HG02938 (cell line): ENCODE data around the gene PQBP1.

Source experiments
- ATAC-seq: cut with Tn5 transposase; IDR thresholded peaks from one replicate; pipeline ENCODE4 v1.9.1; 2021; ENCODE audit warnings: mild to moderate bottlenecking, moderate library complexity; ENCODE audit not compliant: unreplicated experiment

Gene PQBP1

DNA sequence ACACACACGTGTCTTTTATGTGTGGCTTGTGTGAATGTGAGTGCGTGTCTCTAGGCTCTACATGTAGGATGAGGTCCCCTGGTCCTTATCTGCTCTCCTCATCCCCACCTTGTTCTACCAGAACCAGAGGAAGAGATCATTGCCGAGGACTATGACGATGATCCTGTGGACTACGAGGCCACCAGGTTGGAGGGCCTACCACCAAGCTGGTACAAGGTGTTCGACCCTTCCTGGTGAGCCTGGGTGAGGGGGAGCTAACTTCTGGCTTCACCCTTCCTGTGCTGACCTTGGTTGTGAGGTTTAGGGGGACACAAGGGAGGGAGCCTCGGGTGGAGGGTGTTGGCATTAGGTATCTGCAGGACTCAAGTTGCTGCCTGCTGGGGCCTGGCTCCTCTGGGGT lies 3.3 kb downstream of the PQBP1 start:
- ATAC-seq: no peak

DNA sequence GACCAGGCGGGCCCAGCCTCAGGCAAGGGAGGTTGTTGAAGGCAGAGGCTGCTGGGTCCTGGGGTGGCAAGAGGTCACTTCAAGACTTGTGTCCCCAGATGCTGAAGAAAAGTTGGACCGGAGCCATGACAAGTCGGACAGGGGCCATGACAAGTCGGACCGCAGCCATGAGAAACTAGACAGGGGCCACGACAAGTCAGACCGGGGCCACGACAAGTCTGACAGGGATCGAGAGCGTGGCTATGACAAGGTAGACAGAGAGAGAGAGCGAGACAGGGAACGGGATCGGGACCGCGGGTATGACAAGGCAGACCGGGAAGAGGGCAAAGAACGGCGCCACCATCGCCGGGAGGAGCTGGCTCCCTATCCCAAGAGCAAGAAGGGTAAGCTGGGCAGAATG lies 4.4 kb downstream of the PQBP1 start:
- ATAC-seq: no peak

DNA sequence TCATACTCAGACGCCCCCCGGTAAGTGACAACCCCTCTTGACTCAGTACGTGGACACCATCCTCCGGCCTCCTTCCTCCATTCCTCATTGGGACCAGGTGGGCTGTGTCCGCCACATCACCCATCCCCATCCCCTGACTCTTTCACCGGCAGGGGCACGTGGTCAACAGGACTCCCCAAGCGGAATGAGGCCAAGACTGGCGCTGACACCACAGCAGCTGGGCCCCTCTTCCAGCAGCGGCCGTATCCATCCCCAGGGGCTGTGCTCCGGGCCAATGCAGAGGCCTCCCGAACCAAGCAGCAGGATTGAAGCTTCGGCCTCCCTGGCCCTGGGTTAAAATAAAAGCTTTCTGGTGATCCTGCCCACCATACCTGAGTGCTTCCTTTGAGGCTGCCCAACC lies 5.0 kb downstream of the PQBP1 start:
- ATAC-seq: no peak

DNA sequence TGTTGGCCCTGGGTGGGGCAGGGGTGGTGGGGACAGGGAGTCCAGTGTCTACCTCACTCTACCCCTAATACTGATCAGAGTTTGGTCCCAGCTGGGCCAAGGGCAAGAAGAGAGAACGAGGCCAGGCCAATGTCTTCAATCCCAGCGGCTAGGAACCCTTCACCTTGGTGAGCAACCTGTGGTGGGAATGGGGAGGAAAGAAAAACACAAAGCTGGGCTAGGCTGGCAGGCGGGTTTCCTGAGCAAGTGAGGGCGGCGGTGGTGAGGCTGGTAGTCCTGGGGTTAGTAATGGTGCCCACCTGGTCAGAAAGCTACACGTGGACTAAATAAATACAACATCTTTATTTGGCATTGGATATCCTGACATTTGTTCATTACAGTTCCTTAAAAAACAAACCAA lies 5.6 kb downstream of the PQBP1 start:
- ATAC-seq: no peak

DNA sequence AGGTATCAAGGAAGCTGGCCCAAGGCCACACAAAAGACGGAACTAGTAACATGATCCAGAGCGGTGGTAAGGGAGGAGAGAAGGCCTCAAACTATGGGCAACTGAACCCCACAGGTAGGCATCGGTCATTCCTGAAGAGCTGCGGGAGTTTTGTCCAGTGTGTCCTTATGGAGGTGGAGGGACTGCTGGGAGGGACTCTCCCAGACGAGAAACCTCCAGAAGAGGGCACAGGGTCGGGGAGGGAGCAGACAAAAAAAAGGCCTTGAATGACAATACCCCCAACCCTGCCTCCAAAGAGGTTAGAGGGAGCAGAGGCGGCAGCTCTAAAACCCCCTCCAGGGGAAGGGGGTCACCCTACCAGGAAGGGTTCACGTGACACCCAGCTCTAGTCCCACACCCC lies 6.5 kb downstream of the PQBP1 start:
- ATAC-seq: no peak

DNA sequence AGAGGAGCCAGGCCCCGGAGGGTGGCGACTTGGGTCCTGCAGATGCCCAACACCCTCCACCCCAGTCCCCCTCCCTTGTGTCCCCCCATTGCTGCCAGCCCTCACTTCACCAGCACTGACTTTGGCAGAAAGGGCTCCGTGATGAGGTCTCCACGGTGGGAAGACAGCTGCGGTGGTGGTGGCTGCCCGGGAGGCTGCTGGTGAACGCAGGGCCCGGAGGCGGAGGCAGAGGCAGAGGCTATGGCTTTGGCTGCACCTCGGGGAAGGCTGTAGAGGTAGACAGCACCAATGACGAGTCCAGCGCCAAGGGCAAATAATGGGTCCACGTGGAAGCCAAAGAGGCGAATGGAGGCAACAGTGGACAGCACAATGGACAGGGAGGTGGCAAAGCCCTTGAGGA lies 6.9 kb downstream of the PQBP1 start:
- ATAC-seq: no peak

DNA sequence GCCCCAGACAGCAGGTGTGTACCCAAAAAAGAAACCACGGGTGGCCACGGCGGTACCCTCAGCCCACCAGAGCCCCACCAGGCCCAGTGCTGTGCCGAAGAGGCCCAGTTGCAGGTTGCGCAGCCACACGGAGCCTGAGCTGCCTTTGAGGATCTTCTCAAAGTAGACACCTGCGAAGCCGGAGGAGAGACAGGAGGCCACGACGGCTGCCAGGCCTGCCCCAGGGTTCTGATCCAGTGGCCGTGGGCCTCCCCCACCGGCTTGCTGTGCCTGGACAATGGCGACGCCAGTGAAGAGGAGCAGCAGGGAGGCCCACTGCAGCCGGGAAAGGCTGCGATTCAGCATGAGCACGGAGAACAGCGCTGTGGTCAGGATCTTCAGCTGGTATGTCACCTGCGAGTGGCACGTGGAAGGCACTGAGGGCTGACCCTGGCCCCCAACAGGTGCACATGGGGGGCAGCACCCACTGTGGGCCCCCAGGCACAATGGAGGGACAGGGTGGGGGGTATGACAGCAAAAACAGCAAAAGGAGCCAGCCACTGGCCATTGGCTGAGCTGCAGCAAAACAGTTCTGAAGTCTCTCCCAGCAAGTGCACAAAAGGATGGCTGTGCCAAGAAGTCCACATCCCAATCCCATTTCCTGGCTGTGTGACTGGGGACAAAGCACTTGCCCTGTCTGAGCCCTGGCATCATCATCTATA lies 7.5 kb downstream of the PQBP1 start:
- no peak for ATAC-seq

DNA sequence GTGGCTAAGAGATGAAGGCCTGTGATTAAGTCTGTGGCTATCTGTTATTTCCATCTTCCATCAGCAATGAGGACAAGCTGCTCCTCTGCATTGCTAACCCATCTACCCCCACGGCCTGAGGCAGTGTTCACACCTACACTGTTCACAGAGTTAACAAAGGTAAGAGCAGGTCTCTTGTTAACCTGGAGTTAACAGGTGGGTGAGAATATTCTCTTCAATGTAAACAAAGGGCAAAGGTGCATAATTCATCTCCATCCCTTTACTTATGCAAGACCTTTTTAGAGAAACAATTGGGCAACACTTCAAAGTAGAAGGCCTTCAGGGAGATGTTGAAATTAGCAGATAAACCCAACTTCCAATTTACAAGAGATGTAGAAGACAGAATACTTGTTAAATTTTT lies 10.9 kb downstream of the PQBP1 start:
- ATAC-seq: no peak

DNA sequence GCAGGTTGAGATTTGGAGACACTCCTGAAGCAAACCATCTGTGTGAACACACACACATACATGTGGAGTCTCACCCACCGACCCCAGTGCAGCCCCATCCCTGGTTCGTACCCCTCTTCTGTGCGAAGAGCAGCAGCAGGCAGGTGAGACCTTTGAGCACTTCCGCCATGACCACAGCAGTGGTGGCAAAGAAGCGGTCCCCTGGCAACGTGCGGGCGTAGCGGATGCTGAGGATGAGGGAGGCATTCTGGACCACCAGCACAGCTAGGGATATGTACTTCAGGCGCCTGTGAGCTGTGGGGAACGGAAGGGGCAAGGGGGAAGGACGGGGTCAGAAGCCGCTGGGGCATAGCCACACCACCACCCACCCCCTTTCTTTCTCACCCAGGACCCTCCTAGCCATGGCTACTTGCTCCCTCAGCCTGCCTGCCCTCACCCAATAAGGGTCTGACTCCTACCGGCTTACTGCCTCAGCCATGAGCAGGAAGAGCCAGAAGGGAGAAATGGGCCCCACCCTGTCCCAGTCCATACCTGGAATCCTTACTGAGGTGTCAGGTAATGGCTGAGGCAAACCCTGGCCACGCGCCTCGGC lies 12.1 kb downstream of the PQBP1 start:
- ATAC-seq: no peak

DNA sequence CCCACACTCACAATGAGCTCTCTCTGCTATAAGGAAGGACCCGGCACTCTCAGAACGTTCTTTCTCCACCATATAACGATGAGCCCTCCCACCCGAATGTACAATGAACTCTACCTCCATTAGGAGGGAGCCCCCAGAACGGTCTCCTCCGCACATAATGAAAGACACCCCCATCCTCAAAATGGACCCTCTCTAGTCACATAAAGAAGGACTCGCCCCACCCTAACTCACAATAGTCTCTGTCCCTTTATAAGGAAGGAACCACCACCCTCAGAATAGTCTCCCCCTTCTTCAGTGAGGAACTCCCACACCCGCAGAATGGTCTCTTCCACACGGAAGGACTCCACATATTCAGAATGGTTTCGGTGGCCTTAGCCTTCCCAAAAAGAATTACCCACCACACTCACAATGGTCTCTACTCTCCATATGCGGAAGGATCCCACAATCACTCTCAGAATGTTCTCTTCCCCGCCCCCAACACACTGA lies 13.2 kb downstream of the PQBP1 start:
- peak; percentile 4 for ATAC-seq

DNA sequence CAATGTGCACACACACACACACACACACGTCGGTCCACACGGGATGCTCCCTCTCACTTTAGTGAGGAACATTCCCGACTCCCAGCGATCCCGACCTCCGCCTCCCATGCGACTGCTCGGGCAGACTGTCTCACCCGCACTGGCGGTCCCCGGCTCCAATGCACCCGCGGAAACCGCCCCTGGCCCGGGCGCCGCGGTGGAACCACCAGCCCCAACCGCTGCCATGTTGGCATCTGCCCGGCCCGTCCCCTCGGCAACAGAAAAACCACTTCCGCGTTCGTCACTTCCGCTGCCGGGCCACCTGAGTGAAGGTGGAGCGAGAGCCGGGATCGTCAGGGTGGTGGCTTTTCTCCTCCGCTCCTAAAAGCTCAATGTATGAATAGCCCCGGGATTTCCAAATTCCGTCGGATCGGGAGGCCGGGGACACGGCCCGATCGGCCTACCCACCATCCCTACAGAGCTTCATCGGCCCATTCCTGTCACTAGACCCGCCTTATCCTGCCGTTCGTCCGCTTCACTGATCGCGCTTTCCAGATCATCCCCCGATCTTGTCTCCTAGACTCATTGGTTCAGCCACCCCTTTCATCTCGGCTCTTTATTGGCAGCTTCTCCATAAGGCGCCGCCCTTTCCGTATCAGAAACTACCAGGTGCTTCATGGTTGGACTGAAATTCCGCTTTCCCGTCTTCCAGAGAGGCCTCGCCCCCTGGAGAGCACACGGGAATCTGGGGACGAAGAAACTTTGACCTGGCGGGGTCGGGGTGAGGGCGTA lies 13.9 kb downstream of the PQBP1 start, which contains the start of gene SLC35A2:
Gene SLC35A2 (minus strand): TSS at position 235 of the 771 bp plus-strand sequence. CDS start 10 bp downstream, at position 225.
- peak; percentile 64 for ATAC-seq

DNA sequence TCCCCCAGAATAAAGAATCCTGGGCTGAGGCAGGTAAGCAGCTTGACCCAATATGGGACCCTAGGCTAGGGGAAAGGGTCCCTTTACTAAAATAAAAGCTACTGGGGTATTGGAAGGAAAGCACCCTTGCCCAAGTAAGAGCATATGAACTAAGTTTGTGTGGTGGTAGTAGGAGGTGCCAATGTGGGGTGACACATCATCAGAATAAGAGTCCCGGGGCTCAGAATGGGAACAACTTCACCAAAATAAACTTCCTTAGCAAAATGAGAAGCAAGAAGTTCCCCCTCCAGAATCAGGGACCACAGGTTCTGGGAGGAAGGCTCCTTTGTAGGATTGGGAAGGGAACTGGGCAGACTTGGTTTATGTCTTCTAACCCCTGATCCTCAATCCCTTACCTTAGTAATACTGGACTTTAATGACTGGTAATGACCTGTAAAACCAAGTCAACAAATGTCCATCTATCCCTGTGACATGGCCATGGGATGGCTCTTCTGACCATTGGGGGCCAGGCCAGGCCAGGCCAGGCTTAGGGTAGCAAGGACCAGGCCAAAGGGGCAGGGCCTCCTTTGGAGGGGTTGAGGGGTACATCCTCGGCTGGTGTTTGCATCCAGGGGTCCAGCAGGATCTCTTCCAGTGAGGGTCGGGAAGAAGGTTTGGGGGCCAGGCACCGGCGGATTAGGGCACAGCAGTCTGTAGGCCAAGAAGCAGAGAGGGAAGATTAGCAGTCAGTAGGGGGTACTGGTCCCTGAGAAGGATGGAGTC lies 16.1 kb downstream of the PQBP1 start:
- ATAC-seq: no peak

DNA sequence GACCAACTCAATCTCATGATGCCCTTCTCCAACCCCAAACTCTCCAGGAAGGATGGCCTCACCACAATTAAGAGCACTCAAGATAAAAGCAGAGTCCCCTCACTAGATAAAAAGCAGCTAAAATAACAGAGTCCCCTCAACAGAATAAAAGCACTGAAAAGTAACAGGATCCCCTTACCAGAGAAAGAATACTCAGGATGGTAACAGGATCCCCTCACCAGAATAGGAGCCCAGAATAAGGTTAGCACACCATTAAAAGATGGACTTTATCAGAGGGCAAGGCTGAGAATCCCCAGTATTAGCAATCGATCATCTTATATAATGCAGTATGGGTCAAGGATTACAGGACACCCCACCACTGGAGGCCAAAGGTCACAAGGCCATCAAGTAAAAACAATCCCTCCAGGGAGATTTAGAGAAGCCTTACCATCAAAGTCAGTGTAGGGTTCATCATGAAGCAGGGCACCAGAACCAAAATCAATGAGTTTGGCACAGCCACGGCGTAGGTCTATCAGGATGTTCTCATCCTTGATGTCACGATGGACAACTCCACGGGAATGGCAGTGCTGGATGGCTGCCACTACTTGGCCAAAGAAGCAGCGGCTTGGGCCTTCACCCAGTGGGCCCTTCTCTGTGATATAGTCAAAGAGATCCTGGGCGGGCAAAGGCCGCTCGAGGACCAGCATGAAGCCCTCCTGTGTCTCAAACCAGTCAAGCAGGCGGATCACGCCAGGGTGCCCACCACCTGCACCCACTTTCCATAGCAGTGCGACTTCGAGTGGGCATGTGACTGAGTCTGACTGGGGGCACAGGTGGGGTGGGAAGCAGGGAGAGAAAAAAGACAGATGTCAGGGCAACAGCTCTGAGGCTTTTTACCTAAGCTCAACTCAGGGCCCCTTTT lies 17.1 kb downstream of the PQBP1 start:
- ATAC-seq: no peak

DNA sequence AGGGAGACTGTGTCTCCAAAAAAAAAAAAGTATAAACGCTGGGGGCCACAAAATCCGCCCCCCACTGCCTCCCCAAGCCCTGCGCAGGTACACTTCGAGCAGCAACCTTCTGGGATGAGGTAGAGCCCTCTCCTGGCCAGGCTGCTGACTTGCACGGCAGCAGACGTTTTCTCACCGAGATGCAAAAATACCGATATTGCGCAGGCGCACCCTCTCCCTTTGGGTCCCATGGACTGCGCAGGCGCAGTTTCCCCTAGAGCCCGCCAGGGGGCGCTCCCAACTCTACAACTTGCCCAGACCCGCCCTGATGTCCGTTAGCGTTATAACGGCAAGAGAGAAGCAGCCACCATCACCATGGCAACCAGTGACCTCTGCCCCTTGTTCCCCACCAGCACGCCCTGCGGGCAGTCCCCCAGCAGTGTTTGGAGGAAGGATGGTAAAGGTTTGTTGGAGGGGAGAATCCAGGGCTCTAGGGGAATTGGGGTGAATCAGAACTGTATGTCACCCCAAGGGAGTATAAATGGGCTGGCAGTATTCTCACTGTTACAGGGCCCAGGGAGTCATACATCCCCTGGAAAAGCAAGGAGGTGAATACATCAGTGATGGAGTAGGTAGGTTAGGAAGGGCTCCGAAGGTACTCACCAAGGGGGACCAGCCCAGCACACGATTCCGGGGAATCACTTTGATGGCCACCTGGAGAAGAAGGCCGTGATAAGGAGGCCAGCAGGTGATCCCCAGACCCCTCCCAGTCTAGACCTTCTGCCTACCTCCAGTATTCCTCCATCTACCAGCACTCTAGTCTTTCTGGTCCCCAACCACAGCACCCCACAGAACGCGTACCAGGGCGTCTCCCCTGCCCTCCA lies 19.6 kb downstream of the PQBP1 start:
- peak; percentile 41 for ATAC-seq

DNA sequence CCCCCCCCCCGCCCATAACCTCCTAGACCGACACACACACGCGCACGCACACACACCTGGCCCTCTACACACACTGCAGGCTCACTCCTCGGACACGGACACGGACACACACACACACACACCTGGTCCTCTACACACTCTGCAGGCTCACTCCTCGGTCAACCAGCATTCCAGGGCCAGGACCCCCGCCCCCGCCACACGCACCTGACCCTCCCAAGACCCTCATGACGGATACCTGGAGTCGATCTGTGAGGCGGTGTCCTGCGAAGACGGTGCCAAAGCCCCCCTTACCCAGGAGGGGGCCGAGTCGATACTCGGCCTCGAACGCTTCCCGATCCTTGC lies 20.5 kb downstream of the PQBP1 start:
- no peak for ATAC-seq

DNA sequence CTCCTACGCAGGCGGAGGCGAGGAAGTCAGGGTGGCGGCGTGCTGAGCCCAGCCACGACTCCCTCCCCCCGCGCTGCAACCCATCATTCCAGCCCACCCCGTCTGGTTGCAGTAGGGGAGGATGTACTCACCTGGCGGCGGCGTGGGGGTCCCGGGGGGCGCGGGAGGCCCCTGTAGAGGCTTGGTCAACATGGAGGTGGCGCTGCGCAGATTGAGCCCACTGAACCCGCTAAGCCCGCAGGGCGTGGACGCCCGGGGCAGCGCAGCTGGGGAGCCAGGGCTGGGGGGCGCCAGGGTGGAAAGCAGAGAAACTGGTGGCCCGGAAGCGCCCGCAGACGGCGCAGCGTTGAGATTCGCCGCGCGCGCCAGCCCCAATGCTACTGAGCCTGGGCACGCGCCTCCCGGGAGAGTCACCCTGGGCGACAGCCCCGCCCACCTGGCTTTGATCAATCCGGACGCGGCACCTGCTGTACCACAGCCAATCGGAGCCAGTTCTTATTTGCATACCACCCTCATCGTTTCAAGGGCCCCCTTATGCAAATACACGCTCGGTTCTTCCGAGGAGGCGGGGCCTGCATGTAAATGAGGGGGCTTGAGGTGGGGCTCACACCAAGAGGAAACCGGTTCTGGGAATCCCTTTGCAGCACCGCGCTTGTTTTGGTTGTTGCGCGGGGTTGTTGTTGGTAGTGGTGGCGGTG lies 21.1 kb downstream of the PQBP1 start, which contains the start of gene PIM2:
Gene PIM2 (minus strand): TSS at position 382 of the 698 bp plus-strand sequence. CDS start 190 bp downstream, at position 192.
- ATAC-seq: peak; percentile 73

DNA sequence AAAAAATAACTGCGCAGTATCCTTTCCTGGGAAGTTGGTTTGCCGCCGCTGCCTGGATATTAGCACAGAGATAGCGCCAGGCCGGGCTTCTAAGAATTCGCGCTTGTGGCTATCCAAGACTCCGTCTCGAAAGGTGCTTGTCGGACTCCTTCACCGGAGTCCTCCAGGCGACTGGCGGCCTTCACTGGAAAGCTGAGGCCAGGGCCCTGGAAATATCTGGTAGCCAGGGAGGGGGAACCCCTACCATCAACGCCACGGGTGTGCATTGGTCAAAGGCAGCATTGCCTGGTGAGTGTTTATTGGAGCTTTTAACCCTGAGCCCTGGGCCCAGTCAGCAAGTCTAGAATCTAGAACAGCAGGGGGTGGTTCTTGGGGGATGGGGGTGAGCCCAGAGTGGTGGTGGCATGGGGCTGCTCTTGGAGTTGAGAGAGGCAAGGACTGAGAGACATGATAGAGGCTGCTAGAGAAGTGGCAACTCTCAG lies 21.7 kb downstream of the PQBP1 start:
- ATAC-seq: no peak

DNA sequence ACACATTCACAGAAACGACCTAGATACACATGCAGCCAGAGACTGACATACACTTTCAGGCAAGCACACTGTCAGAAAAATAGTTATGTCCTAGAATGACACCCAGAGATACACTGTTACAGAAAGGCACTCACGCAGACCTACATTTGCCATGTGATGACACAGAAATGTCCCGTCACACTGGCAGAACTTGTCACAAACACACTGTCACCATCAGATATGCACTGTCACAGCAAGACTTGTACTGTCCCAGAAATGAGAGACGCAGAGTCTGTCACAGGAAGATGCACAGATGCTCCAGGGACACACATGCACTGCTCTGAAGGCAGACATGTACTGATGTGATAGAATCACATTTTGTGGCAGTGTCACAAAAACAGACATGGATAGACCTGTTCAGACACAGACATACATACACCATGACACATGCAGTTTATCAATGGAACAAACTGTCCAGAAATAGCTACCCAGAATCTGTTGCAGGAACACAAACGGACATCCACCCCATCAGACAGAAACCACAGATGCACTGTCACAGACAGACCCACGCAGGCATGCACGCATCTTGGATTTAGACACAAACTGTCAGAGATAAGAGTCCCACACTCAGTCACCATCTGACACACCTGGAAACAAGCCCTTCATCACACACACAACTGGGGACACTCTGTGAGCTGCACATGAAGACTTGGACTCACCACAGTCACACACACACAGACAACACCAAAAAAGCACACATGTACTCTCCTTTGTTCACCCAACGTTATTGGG lies 22.4 kb downstream of the PQBP1 start:
- no peak for ATAC-seq
